Activated CD4-positive, CD25-positive, alpha-beta regulatory T cell treated with anti-CD3 and anti-CD28 coated beads, Interleukin-2, amount 50 U/mL, for 16 hours (primary cell): ENCODE data around the gene C5orf58.
"Not testable (repeated sequence)": the region's sequence is repeated elsewhere in the genome, so short reads cannot be mapped to it uniquely, and the experiment has no call there.

ENCODE experiments used
- DNase-seq: peaks from one replicate; pipeline ENCODE4 v3.0.0-alpha.2; 2020; ENCODE audit warnings: low read depth, low spot score

C5orf58 gene

GRCh38 chr5:170223906-170224305 lies 8.9 kb upstream of the C5orf58 start:
- no peak for DNase-seq

GRCh38 chr5:170225326-170226128 lies 7.3 kb upstream of the C5orf58 start:
- peak; percentile 59 for DNase-seq

DNA sequence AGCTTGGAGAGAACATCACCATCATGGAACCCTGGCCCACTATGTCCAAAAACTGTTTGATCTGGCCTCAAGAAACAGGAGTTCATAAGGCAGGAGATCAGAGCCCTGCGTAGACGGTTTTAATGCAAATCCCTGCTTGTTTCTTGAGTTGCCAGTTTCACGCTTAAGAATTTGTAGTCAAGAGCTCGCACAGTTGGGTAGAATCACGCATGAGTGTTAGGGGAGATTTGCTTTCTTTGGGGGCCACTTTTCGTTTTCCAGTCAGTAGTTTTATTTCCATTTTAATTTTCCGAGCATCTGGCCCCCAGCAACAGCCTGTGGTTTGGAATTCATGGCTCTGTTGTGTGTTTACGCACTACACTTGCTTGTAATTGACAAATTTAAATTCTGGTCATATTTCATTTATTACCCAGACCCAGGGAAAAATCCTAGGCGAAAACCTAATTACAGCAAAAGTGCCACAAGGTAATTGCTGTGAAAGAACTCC lies 6.6 kb upstream of the C5orf58 start:
- DNase-seq: no peak

- DNase-seq: no peak
Observed at GRCh38 chr5:170226661-170227060, 6.1 kb upstream of the C5orf58 start.

DNA sequence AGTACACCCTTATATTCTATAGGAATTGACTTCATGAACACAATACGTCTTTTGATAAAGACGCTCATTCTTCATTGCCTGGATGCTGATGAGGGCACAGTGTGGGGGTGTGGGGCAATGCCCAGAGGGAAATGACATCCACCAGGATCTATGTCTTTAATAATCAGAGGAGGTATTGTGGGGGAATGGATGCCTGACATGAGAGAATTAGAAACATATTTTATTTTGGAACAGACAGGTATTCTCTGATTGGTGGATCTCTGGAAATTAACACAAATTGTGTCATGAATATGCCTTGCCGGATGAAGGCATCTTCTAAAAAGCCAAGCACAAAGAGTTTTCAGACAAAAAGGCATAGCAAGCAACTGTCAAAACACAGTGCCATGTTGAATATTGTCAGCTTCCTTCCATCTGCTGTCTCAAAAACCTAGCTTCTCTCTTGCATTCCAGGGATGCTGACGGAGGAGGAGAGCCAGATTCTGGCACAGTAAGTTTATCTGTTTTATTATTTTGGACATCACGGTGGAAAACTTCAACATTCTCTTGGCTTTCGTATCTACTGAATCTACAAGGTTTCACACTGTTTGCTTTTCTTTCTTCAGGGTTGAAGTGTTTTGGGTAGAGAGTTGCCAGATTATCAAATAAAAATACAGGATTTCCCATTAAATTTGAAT lies 3.9 kb upstream of the C5orf58 start:
- DNase-seq: no peak

DNA sequence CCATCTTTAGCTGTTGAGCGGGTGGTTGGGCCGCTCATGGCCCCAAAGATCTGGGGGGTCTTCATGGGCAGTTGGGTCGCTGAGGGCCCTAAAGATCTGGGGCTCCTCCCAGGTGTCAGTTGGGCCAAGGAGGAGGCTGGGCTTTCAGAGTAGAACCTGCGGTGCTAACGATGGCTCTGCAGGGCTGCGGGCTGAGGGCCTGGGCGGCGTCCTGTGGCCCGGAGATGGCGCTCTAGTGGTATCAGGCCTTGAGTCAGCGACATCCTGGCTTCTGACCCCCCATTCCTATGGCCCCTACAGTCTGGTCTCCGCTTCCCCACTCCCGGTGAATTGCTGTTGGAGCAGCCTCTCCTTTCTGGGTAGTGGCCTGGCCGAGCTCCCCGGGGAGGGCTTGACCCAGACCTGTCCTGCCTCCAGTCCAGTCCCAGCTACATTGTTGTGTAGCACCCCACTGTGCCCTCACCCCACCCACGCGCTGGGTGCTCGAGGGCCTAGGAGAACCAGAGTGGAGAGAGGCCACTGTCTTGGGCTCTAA lies 640 bp downstream of the C5orf58 start:
- DNase-seq: no peak

DNA sequence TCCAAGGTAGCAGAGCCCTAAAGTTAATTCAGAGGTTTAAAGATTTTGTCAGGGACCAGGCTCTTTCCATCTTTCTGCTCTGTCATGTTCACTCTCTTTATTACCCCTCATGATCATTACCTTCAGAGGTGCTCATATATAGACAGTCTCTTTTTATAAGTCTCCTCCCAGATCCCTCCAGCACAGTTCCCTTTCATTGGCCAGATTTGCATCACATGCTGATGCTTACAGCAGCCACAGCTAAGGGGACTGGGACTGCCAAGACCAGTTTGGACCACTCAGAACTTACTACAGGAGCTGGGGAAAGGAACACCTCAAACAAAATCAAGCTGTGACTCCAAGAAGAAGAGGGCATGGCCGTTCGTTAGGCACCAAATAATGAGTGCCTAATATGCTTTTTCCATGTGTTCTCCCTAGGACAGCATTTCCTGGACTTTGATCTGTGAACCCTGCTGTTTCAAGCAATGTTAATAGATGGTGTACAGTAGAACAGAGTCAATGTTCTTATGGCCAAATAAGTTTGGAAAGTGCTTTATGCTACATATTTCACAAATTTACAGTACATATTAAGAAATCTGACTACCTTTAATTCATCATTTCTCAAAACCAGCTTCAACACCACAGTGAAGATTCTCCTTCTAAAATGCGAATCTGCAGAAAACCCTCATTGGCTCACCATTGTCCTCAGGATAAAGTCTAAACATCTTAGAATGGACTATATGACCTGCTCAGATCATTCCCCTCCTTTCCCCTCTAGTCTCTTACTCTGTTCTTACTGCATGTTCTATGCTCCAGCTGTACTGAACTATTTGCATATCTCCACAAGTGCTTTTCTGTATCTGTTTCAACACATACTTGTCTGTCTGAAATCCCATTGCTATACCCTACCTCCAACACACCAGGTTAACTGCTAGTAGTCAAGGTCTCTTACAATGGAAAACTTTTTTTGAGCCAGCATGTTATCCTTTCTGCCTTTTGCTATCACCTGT lies 3.4 kb downstream of the C5orf58 start:
- no peak for DNase-seq

- no peak for DNase-seq
Observed at GRCh38 chr5:170238456-170239196, 5.8 kb downstream of the C5orf58 start.

- not testable (repeated sequence) for DNase-seq
Observed at GRCh38 chr5:170245436-170245835, 12.7 kb downstream of the C5orf58 start.

DNA sequence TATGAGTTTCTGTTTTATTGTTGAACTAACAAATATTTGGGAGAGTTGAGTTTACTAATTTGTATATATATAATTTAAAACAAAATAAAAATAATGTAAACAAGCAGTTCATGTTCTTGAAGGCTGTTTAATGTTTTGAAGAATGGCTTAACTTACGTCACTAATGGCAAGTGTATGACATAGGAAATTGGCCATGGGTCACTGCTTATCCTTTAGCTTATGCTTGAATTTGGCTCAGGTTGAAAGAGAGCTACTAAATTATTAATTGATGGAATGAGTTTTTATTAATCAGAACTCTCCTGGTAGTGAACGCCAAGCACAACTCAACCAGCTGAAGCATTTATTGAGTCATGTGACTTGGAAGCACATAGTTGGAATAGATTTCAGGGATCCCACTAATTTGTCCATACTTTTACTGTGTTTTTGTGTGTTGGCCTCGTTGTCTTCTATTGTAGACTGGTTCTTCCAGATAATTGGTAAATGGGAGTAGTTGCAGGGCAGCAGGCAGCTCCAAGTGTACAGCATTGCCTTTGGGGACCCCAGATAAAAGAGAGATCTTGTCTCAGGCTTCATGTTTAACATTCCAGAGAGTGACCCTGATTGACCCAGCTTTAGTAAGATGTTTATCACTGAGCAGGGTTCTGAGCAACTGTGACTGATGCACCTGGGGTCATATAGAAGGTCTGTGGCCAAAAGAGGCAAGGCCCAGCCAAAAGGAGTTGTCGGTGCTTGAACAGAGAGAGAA lies 13.5 kb downstream of the C5orf58 start:
- DNase-seq: no peak

DNA sequence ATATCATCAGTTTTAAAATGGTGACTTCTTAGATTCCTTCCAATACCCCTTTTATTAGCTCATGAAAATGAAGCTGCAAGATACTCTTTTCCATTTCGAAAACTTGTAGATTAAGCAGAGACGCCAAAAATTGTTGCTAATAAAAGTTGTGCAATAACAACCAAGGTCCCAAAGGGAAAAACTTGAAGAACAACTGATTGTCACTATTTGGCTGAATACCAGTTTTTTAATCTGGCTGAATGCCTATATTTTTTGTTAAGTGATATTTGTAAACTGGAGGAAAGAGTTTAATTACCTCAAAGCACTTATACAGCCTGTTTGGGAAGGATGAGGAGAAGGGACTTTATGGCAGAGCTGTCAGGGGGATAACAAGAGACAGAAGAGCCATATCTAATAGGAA lies 14.6 kb downstream of the C5orf58 start:
- DNase-seq: no peak

DNA sequence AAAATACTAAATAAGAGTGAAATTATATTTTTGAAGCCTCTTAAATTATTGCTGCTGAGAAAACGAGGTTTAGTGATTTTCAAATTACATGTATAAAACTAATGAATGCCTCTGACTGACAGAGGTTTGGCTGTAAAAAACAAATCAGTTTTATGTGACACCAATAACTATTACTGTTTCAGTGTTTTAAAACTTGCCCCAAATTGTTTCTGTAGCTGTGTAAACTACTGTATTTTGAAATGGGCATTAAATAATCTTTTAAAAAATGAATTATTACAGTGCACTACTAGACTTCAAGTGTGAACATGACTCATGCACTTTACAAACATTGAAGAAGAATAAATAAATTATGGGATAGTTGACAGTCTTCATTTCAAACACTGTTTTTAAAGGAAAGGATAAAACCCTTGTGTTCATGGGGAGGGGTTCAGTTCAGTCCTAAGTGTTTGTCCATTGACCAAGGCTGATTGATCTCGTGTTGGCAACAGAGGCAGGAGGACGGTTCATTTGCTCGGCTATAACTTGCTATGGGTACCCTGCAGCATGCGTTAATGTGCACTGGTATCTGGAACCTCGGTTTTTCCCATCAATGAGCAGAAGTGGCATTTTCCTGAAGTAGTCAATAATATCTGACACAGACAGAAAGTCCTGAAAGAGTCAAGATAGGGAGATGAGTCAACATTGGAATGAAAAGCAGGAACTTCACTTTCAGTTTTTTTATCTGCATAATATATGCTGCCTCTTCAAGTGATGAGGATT lies 15.6 kb downstream of the C5orf58 start:
- DNase-seq: no peak

GRCh38 chr5:170248931-170249227 lies 16.1 kb downstream of the C5orf58 start:
- DNase-seq: not testable (repeated sequence)

DNA sequence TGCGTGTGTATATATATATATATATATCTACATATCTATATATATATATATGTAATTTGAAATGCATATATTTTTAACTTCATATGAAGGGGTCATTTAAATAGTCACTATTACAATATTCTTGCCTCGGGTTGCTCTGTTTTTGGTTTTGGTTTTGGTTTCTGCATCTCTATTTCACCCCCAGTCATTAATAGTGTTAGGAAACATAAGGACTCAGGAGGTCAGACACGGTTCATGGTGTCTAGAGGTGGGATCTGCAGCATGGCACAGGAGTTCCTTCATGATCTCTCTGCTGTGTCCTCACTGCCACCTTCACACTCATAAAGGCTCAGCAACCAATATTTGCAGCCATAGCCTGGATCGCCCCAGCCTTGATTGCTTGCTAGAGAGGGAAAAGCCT lies 16.6 kb downstream of the C5orf58 start:
- no peak for DNase-seq

DNA sequence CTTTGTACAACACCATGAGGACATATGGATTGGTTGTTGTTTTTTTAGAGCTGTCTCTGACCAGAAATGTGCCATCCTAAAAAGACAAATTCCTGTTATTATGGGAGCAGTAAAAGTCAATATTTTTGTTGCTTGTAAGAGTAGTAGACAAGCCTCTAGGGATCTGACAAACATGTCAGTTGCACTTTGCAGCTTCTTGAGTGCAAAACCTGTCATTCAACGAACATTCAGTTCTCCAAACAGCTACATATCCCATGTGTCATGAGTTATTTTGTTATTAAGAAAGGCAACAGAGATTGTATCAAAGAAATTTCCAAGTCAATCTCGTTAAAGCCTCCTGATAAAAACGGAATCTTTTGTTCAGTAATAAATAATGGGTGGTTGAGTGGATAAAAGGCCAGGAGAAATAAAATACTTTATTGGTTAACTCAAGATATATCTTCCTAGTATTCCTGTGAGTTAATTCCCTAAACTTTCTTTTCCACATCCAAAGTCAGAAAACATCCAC lies 18.1 kb downstream of the C5orf58 start:
- DNase-seq: no peak

- DNase-seq: no peak
Observed at GRCh38 chr5:170251462-170251861, 18.7 kb downstream of the C5orf58 start.

- no peak for DNase-seq
Observed at GRCh38 chr5:170252109-170252508, 19.3 kb downstream of the C5orf58 start.

DNA sequence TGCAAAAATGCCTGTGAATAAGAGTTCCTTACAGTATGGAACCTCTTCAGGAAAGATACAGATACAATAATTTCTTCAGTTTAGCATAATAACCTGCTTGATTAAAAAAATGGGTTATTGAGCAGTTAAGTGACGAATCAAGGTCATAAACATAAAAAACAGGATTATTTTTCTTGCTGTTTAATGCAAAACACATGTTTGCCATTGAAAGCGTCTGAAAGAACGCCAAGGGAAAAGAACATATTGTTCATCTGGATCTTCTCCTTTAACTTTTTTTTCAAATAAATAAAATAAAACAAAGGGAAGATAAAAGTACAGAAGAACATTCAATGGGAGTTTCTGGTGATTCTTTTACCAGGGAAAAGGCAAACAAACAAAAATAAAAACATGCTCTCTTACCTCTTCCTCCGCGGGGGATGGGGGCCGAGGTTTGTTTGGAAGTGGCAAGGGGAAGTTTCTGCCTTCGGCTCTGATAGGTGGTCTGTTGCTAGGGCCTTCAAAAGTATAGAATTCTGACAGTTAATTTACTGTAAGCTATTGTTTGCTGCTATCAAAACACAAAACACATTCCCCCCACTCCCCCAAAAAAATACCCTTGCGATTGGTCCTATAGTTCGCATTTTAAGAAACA lies 20.1 kb downstream of the C5orf58 start:
- no peak for DNase-seq

DNA sequence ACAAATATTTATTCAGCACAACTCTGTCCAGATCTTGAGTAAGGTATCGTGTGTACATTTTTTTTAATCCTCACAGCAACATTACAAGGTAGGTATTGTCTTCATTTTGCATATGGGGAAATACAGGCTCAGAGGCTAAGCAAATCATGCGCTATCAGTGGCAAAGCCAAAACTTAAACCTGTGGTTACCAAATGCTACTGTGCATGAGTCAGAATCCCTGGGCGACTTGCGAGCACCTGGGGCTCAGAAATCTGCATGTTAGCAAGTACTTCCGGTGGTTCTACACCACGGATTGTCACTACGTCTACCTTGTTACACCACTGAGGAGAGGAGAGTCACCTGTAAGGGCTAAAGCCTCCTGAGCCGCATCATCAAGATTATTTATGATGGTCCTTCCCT lies 21.3 kb downstream of the C5orf58 start:
- DNase-seq: peak; percentile 59
